Colonic mucosa (tissue), 4 donors: ENCODE data around the gene RBP5. TPM values are rescaled to one million over a fixed set of nuclear protein-coding genes. Genes with fewer than 3 reads are reported as not detected.
A peak's percentile ranks its signal among the peaks of the same experiment; 100 is the strongest.

ENCODE experiments used
- DNase-seq: peaks from one replicate; pipeline ENCODE4 v3.0.0-alpha.2; 2020
- H3K27ac ChIP-seq: fragments of 200-600 bp; one replicate; pipeline ENCODE4 v1.8.0; 2021
- H3K27me3 ChIP-seq: fragments of 200-600 bp; one replicate; pipeline ENCODE4 v1.8.0; 2021
- H3K36me3 ChIP-seq: fragments of 200-600 bp; one replicate; pipeline ENCODE4 v1.8.0; 2021
- H3K4me1 ChIP-seq: fragments of 200-600 bp; one replicate; pipeline ENCODE4 v1.8.0; 2021; ENCODE audit warnings: mild to moderate bottlenecking
- H3K4me3 ChIP-seq: fragments of 200-600 bp; one replicate; pipeline ENCODE4 v1.8.0; 2021
- H3K9ac ChIP-seq, 2 donors: one replicate each; pipeline ENCODE4 v1.7.0; 2013; ENCODE audit warnings: control low read depth in 2 of 2, low read depth in 2 of 2, low read length in 2 of 2
- H3K9me3 ChIP-seq: fragments of 200-600 bp; one replicate; pipeline ENCODE4 v1.8.0; 2021
- intact Hi-C: fragments of 100-400 bp; cut with DNase I; formaldehyde crosslinking; loops from one replicate; pipeline ENCODE4 v1.14.1; 2022
- total RNA-seq, 2 donors: library from RNA; stranded (reverse); fragmentation: NEBNext Ultra II Directional in 1 of 2; extraction: Animal tissue kit (Norgen Biotek cat#: 25700) in 1 of 2; gene quantifications; one replicate each; pipeline ENCODE4 v1.2.1, GENCODE V29; 2021
- TF ChIP-seq, protein P1 (sequence below): fragments of 200-600 bp; IDR thresholded peaks from one replicate; pipeline ENCODE4 v1.8.0; 2022; ENCODE audit warnings: antibody characterized with exemption, mild to moderate bottlenecking
- donor health status: healthy.
- donor health status: DM: no; HTN: no; CAD: no.
- donor health status: DM: no; HTN: no; CAD: no.

The RBP5 gene
- total RNA-seq, 2 donors from 2014 or later = 2.4 to 3.7 TPM

DNA sequence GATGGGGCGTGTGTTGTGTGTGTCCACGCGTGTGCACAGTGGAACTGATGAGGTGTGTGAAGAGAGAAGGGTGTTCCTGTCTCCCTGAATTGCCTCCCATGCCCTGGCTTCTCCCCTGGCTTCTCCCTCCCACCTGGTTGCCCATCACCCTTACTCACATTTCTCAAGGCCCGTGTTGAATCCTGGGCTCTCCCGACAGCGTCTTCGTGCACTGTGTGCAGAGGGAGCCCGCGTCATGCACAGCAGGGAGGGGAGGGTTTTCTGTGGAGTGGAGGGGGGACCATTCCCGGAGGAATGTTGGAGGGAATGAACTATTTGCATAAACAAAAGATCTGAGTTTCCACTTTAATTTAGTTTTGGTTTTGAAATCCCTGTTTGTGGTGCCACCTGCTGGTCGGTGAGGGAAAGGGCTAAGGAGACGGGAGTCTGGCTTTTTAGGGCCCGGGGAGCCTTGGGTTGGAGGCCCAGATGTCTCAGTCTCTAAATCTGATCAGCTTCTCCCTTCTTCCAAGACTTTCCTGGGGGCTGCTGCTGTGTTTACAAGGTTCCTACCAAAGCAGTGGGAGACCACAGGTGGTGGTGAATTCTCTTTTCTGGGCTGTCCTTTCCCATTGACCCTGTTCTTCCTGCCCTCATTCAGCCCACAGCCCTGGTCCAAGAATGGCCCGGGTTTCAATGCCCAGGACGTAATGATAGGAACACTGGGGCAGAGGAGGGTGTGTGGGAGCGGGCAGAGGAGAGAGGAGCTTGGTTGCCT, 36.3 kb downstream of the RBP5 start, which contains the start of gene C1R:
Gene C1R, minus strand, starts transcription at position 217 of the 757 bp plus-strand sequence. Its CDS starts 57 bp downstream, at position 160.
- Histone ChIP-seq H3K27ac (peak within 1 kb of the TSS; percentile 1), H3K9ac (peak within 1 kb of the TSS; percentile 70 to 73), H3K9me3 (no peaks in the 10 kb centered on the region), H3K36me3 (no peaks in the 10 kb centered on the region), H3K27me3 (no peaks in the 10 kb centered on the region), H3K4me3 (peak within 1 kb of the TSS; percentile 44), H3K4me1 (no peaks in the 10 kb centered on the region)
- intact Hi-C loops = loop anchor here (5.0 kb wide), 1 partner anchor 170 kb away; no protein-coding TSS in a partner anchor
- DNase-seq = peak; percentile 80
- TF ChIP-seq, protein P1, sequence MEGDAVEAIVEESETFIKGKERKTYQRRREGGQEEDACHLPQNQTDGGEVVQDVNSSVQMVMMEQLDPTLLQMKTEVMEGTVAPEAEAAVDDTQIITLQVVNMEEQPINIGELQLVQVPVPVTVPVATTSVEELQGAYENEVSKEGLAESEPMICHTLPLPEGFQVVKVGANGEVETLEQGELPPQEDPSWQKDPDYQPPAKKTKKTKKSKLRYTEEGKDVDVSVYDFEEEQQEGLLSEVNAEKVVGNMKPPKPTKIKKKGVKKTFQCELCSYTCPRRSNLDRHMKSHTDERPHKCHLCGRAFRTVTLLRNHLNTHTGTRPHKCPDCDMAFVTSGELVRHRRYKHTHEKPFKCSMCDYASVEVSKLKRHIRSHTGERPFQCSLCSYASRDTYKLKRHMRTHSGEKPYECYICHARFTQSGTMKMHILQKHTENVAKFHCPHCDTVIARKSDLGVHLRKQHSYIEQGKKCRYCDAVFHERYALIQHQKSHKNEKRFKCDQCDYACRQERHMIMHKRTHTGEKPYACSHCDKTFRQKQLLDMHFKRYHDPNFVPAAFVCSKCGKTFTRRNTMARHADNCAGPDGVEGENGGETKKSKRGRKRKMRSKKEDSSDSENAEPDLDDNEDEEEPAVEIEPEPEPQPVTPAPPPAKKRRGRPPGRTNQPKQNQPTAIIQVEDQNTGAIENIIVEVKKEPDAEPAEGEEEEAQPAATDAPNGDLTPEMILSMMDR = peak; percentile 91

GRCh38 chr12:7091660-7092228, 36.9 kb downstream of the RBP5 start:
- intact Hi-C loops = loop anchor here (5.0 kb wide), 1 partner anchor 169 kb away; no protein-coding TSS in a partner anchor
- Histone ChIP-seq H3K36me3 (no peaks in the 10 kb centered on the region), H3K27me3 (no peaks in the 10 kb centered on the region), H3K27ac (peak overlapping the region; percentile 1), H3K9ac (peak overlapping the region; percentile 70 to 73), H3K4me1 (no peaks in the 10 kb centered on the region), H3K4me3 (peak overlapping the region; percentile 44), H3K9me3 (no peaks in the 10 kb centered on the region)
- DNase-seq = peak; percentile 31
- TF ChIP-seq, protein P1 = no peak

DNA sequence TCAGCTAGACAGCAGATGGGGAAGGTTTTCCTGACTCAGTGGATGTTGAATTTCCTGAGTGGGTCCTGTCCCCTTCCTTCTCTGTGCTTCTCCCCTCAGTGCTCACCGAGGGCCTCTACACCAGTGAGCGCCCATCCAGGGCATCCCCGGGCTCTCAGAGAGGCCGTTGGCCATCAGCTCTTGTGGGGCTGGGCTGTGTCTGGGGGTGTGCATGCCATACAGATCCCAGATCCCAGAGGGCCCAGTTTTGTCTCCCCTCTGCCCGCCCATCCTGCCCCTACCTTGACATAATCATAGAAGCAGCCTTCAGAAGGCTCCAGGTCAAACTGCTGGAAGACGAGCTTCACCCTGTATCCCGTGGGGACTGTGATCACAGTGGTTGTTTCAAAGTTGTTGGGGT, 37.5 kb downstream of the RBP5 start:
- peak overlapping the region; percentile 70 to 73 for H3K9ac ChIP-seq
- H3K9me3 ChIP-seq = no peaks in the 10 kb centered on the region
- TF ChIP-seq, protein P1 = no peak
- peak overlapping the region; percentile 1 for H3K27ac ChIP-seq
- H3K4me1 ChIP-seq = no peaks in the 10 kb centered on the region
- no peaks in the 10 kb centered on the region for H3K27me3 ChIP-seq
- intact Hi-C loops = loop anchor here (5.0 kb wide), 1 partner anchor 169 kb away; no protein-coding TSS in a partner anchor
- no peaks in the 10 kb centered on the region for H3K36me3 ChIP-seq
- DNase-seq = no peak
- H3K4me3 ChIP-seq = peak overlapping the region; percentile 44

GRCh38 chr12:7090222-7090998, 38.3 kb downstream of the RBP5 start:
- no peaks in the 10 kb centered on the region for H3K27me3 ChIP-seq
- TF ChIP-seq, protein P1 = no peak
- peak overlapping the region; percentile 12 for H3K4me3 ChIP-seq
- H3K36me3 ChIP-seq = no peaks in the 10 kb centered on the region
- H3K9ac ChIP-seq = peak overlapping the region; percentile 16 to 70
- intact Hi-C loops = loop anchor here (5.0 kb wide), 1 partner anchor 168 kb away; no protein-coding TSS in a partner anchor
- no peaks in the 10 kb centered on the region for H3K9me3 ChIP-seq
- H3K27ac ChIP-seq = peak overlapping the region; percentile 1
- DNase-seq = no peak
- H3K4me1 ChIP-seq = no peaks in the 10 kb centered on the region

DNA sequence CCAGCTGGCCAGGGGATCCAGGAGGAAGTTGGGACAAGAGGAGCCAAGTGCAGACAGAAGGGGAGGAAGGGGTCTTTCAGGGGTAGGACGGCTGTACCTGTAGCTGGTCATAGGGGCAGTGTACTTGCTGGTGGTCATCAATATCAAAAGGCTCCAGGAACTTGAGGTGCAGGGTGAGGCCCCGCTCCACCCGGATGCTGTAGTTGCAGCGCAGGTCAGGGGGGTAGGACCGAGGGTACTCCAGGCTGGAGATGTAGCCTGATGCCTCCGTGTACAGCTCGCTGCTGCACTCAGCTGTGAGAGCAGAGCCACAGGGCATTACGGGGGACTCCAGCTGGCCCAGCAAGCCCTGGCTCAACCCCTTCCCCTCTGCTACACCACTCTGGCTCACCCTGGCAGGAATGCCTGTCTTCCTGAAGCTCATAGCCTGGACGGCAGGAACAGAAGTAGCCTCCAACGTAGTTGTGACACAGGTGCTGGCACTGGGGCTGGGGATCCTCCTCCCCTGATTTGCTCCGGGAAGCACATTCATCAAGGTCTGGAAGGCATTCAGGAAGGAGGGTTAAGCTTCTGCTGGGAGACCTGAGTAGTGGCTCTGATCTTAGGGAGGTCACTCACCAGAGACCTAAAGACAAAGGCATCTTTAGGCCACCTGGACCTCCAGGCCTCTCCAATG, 39.4 kb downstream of the RBP5 start:
- intact Hi-C loops = no loop called here
- no peak overlapping the region for H3K27ac ChIP-seq
- no peak for DNase-seq
- no peak overlapping the region for H3K9ac ChIP-seq
- TF ChIP-seq, protein P1 = no peak
- H3K4me3 ChIP-seq = no peak overlapping the region
- H3K36me3 ChIP-seq = no peaks in the 10 kb centered on the region
- no peaks in the 10 kb centered on the region for H3K27me3 ChIP-seq
- H3K9me3 ChIP-seq = no peaks in the 10 kb centered on the region
- H3K4me1 ChIP-seq = no peaks in the 10 kb centered on the region
